Heart left ventricle (tissue), 13 donors: Measurements from ENCODE around the gene HOGA1.
"Not testable (repeated sequence)": the region's sequence is repeated elsewhere in the genome, so short reads cannot be mapped to it uniquely, and the experiment has no call there.

Source experiments
- CTCF ChIP-seq, 12 donors: fragments of 200-600 bp; sonication (generic) in 4 of 12; IDR thresholded peaks; one replicate each; pipeline versions ENCODE4 v1.5.0 to v1.8.0; 2018 to 2022; ENCODE audit warnings: antibody characterized with exemption in 12 of 12, mild to moderate bottlenecking in 5 of 12
- POLR2A ChIP-seq, 2 donors: fragments of 450-650 bp; IDR thresholded peaks; one replicate each; pipeline ENCODE4 v1.6.1; 2017; ENCODE audit warnings: antibody characterized with exemption in 2 of 2, mild to moderate bottlenecking in 2 of 2, moderate library complexity in 2 of 2
- donor health status: ischemic (EF 13 %, LVEDD 7.1; RV severe dilation, severe dysfunction).
- donor health status: DM: no; HTN: yes; CAD: no.
- donor health status: DM: no; HTN: no; CAD: no.
- donor health status: ischemic (EF 25% LVEDD 6.9; RV normal size, moderate dysfunction).
- donor health status: ischemic (EF 25% LVEDD 5.7; RV mildly dilated, moderate dysfunction).
- donor health status: ischemic (EF 35%, LVEDD 5.7; RV mildly dilated, moderate dysfunction).
- donor health status: nonischemic (EF 11% LVEDD 7.7; RV severe dilation, severe dysfunction).
- donor health status: DM: yes; HTN: yes; CAD: no.
- donor health status: PGD.
- donor health status: ischemic (EF 29% LVEDD 5.4; RV normal size, mild dysfunction).
- donor health status: nonischemic (EF 23%, LVEDD 6.1; RV moderate dilation, normal function).

DNA sequence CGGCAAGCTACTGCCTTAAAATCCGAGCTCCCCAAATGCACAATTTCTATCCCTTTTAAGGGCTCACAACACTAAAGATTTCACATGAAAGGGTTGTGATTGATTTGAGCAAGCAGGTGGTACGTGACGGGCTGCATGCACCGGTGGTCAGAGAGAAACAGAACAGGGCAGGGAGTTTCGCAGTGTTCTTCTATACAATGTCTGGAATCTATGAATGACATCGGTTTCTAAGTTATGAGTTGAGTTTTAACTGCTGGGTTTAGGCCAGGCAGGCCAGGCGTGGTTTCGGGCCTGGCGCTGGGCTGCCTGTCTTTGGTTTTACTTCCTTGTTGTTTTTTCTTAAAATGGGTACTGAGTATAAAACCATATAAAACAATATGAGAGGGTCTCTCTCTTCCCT, 28.6 kb upstream of the HOGA1 start:
- not testable (repeated sequence) for TF ChIP-seq POLR2A, CTCF (IDR thresholded peaks at IDR 0.05)
